H1 (cell line): ENCODE measurements around the gene KCNIP3. TPM values are rescaled to one million over a fixed set of nuclear protein-coding genes. Genes with fewer than 3 reads are reported as not detected.

ENCODE experiments used
- CTCF ChIA-PET: fragments of 300-600 bp; sonication (Branson Sonifier 250); formaldehyde crosslinking; loops from one replicate; lab custom pipeline; 2021; ENCODE audit not compliant: partially characterized antibody; lab: Charles Lee
- POLR2A ChIA-PET: fragments of 300-600 bp; sonication (Branson Sonifier 250); formaldehyde crosslinking; loops from one replicate; lab custom pipeline; 2021; ENCODE audit warnings: inconsistent platforms; ENCODE audit not compliant: partially characterized antibody; lab: Charles Lee
- DNase-seq, 2 experiments: peaks; one replicate each; pipeline versions ENCODE4 v3.0.0 to v3.0.0-alpha.2; 2010 to 2022; ENCODE audit warnings: low spot score in 2 of 2, low read depth in 1 of 2, mixed read lengths in 1 of 2
- FAIRE-seq: peaks from 2 replicates; lab custom pipeline; 2011; peaks lifted over from hg19 to GRCh38; lab: Jason Lieb, UNC
- H2AFZ ChIP-seq: 2 replicates; pipeline ENCODE4 v1.8.1; 2012; ENCODE audit warnings: low read length, inconsistent platforms
- H2AK5ac ChIP-seq: 2 replicates; pipeline ENCODE4 v1.6.1; 2013; ENCODE audit warnings: low read depth, low read length
- H2BK120ac ChIP-seq: replicated peaks from 2 replicates; pipeline ENCODE3; 2013; ENCODE audit warnings: low read depth, low read length, inconsistent platforms
- H2BK12ac ChIP-seq: 2 replicates; pipeline ENCODE4 v1.6.1; 2013; ENCODE audit warnings: low read depth, low read length
- H2BK15ac ChIP-seq: 2 replicates; pipeline ENCODE4 v1.6.1; 2013; ENCODE audit warnings: low read length
- H2BK20ac ChIP-seq: 2 replicates; pipeline ENCODE4 v1.6.1; 2013; ENCODE audit warnings: low read length
- H2BK5ac ChIP-seq: 2 replicates; pipeline ENCODE4 v1.6.1; 2013; ENCODE audit warnings: low read depth, low read length
- H3K14ac ChIP-seq: 2 replicates; pipeline ENCODE4 v1.6.1; 2013; ENCODE audit warnings: inconsistent platforms; ENCODE audit not compliant: insufficient read length
- H3K18ac ChIP-seq: 2 replicates; pipeline ENCODE4 v1.6.1; 2013; ENCODE audit warnings: low read length; ENCODE audit errors: extremely low read depth
- H3K23ac ChIP-seq: 2 replicates; pipeline ENCODE4 v1.6.1; 2013; ENCODE audit warnings: inconsistent platforms; ENCODE audit not compliant: insufficient read length
- H3K23me2 ChIP-seq: 2 replicates; pipeline ENCODE4 v1.6.1; 2013; ENCODE audit warnings: low read depth, low read length
- H3K27ac ChIP-seq: 2 replicates; pipeline ENCODE4 v1.6.1; 2011; ENCODE audit warnings: low read depth, low read length, inconsistent platforms
- H3K27me3 ChIP-seq, 4 experiments: replicated peaks in 1 of 4; 1 replicate in 1 of 4; 2 replicates in 3 of 4; pipeline versions ENCODE4 v1.6.1 to v1.8.1; 2011 to 2013; ENCODE audit warnings: low read length in 3 of 4, mild to moderate bottlenecking in 3 of 4, inconsistent platforms in 2 of 4, mixed read lengths in 2 of 4, moderate library complexity in 1 of 4; ENCODE audit not compliant: control insufficient read depth in 3 of 4, insufficient read depth in 3 of 4; ENCODE audit errors: extremely low read depth in 1 of 4
- H3K36me3 ChIP-seq, 4 experiments: 2 replicates each; pipeline versions ENCODE4 v1.6.1 to v1.8.1; 2011 to 2013; ENCODE audit warnings: mild to moderate bottlenecking in 4 of 4, low read length in 3 of 4, moderate library complexity in 2 of 4, control low read depth in 1 of 4, inconsistent platforms in 1 of 4; ENCODE audit not compliant: insufficient read depth in 4 of 4, control insufficient read depth in 2 of 4
- H3K4ac ChIP-seq: replicated peaks from 2 replicates; pipeline ENCODE3; 2013; ENCODE audit warnings: low read length, low read depth, mixed read lengths, inconsistent platforms; ENCODE audit not compliant: insufficient read length
- H3K4me1 ChIP-seq, 4 experiments: replicated peaks in 1 of 4; 1 replicate in 1 of 4; 2 replicates in 3 of 4; pipeline versions ENCODE4 v1.6.1 to v1.8.1; 2011 to 2013; ENCODE audit warnings: low read length in 3 of 4, inconsistent platforms in 2 of 4, mixed read lengths in 1 of 4; ENCODE audit not compliant: insufficient read depth in 4 of 4, control insufficient read depth in 3 of 4
- H3K4me2 ChIP-seq, 2 experiments: 2 replicates each; pipeline versions ENCODE4 v1.6.1 to v1.8.1; 2011 to 2013; ENCODE audit warnings: low read depth in 2 of 2, low read length in 2 of 2, control low read depth in 1 of 2, inconsistent platforms in 1 of 2, mild to moderate bottlenecking in 1 of 2; ENCODE audit not compliant: insufficient read depth in 1 of 2
- H3K4me3 ChIP-seq, 4 experiments: fragments of 200-600, 300-600 bp in 1 of 4; sonication (generic), shearing (Covaris generic), sonication (Bioruptor Twin) in 1 of 4; 2 replicates each; pipeline versions ENCODE4 v1.5.1 to v1.8.1; 2011 to 2016; ENCODE audit warnings: low read length in 4 of 4, low read depth in 3 of 4, control low read depth in 2 of 4, inconsistent platforms in 2 of 4, mild to moderate bottlenecking in 2 of 4, mixed read lengths in 1 of 4, moderate library complexity in 1 of 4; ENCODE audit not compliant: insufficient read depth in 2 of 4; ENCODE audit errors: extremely low read depth in 1 of 4
- H3K56ac ChIP-seq: replicated peaks from 2 replicates; pipeline ENCODE3; 2013; ENCODE audit warnings: low read depth, mild to moderate bottlenecking, mixed read lengths, low read length, inconsistent platforms; ENCODE audit not compliant: insufficient read length
- H3K79me1 ChIP-seq: 2 replicates; pipeline ENCODE4 v1.6.1; 2013; ENCODE audit warnings: low read depth, low read length, control low read depth
- H3K79me2 ChIP-seq, 2 experiments: 2 replicates each; pipeline versions ENCODE4 v1.6.1 to v1.8.1; 2012 to 2013; ENCODE audit warnings: low read length in 2 of 2, mild to moderate bottlenecking in 2 of 2, inconsistent platforms in 1 of 2; ENCODE audit not compliant: insufficient read depth in 2 of 2, control insufficient read depth in 1 of 2
- H3K9ac ChIP-seq, 4 experiments: replicated peaks in 1 of 4; 1 replicate in 1 of 4; 2 replicates in 3 of 4; pipeline versions ENCODE4 v1.6.1 to v1.8.1; 2011 to 2013; ENCODE audit warnings: low read depth in 3 of 4, low read length in 3 of 4, control low read depth in 2 of 4, mild to moderate bottlenecking in 2 of 4, moderate library complexity in 2 of 4, inconsistent platforms in 1 of 4; ENCODE audit errors: extremely low read depth in 1 of 4
- H3K9me3 ChIP-seq, 2 experiments: 2 replicates each; pipeline versions ENCODE4 v1.6.1 to v1.8.1; 2012 to 2013; ENCODE audit warnings: mild to moderate bottlenecking in 2 of 2, moderate library complexity in 2 of 2, control low read depth in 1 of 2, inconsistent platforms in 1 of 2, low read depth in 1 of 2, low read length in 1 of 2, mixed read lengths in 1 of 2; ENCODE audit not compliant: insufficient read depth in 2 of 2
- H4K20me1 ChIP-seq, 2 experiments: replicated peaks in 1 of 2; 2 replicates each; pipeline versions ENCODE3 to v1.8.1; 2011 to 2013; ENCODE audit warnings: inconsistent platforms in 2 of 2, low read length in 2 of 2, mild to moderate bottlenecking in 1 of 2; ENCODE audit not compliant: insufficient read depth in 2 of 2, control insufficient read depth in 1 of 2
- H4K5ac ChIP-seq: 2 replicates; pipeline ENCODE4 v1.6.1; 2013; ENCODE audit warnings: low read length, low read depth, mixed read lengths, inconsistent platforms; ENCODE audit not compliant: insufficient read length
- H4K8ac ChIP-seq: 2 replicates; pipeline ENCODE4 v1.8.0; 2013; ENCODE audit warnings: mild to moderate bottlenecking, moderate library complexity, low read length, inconsistent platforms; ENCODE audit not compliant: insufficient read depth; ENCODE audit errors: extremely low read depth
- H4K91ac ChIP-seq: replicated peaks from 2 replicates; pipeline ENCODE3; 2013; ENCODE audit warnings: low read length, mixed read lengths, inconsistent platforms; ENCODE audit not compliant: insufficient read length
- CBX8 ChIP-seq: fragments of 300-800, 300-1000 bp; sonication (generic); IDR thresholded peaks from 2 replicates; pipeline ENCODE4 v1.7.1; 2016; ENCODE audit warnings: low read depth, low read length, borderline replicate concordance
- E2F6 ChIP-seq: IDR thresholded peaks from 2 replicates; pipeline ENCODE4 v1.6.1; 2012; ENCODE audit warnings: inconsistent platforms
- KDM4A ChIP-seq: IDR thresholded peaks from one replicate; pipeline ENCODE4 v1.7.1; 2012; ENCODE audit warnings: low read depth, mild to moderate bottlenecking, moderate library complexity, low read length, inconsistent platforms; ENCODE audit not compliant: severe bottlenecking
- SRF ChIP-seq: IDR thresholded peaks from 2 replicates; pipeline ENCODE4 v1.6.1; 2011; ENCODE audit warnings: mild to moderate bottlenecking, low read depth, low read length, moderate library complexity
- TCF12 ChIP-seq: IDR thresholded peaks from 2 replicates; pipeline ENCODE4 v1.6.1; 2011; ENCODE audit warnings: low read depth, mild to moderate bottlenecking, low read length
- USF2 ChIP-seq: IDR thresholded peaks from 2 replicates; pipeline ENCODE4 v1.6.1; 2011; ENCODE audit warnings: low read length, improper control_type of control experiment
- YY1 ChIP-seq: IDR thresholded peaks from 2 replicates; pipeline ENCODE4 v1.6.1; 2011; ENCODE audit warnings: low read depth, mild to moderate bottlenecking, low read length
- WGBS, 2 experiments: shearing (Covaris generic) in 1 of 2; methylation state at CpG; one replicate each; pipeline versions ENCODE4 v1.1.6 to v1.1.7; 2013 to 2015; ENCODE audit warnings: low lambda C conversion rate in 2 of 2, mixed read lengths in 2 of 2, inconsistent platforms in 1 of 2, low coverage in 1 of 2, missing lambda C conversion rate in 1 of 2; ENCODE audit not compliant: insufficient replicate concordance in 2 of 2, insufficient coverage in 1 of 2, insufficient read length in 1 of 2; ENCODE audit errors: extremely low coverage in 1 of 2, missing lambda C conversion rate in 1 of 2; 5-methylcytosine and 5-hydroxymethylcytosine counted together
- polyA plus RNA-seq, 7 experiments: library from polyadenylated mRNA; depleted of rRNA in 3 of 7; stranded (reverse) in 5 of 7; unstranded in 2 of 7; fragments of >200 nt in 5 of 7; fragments of 200-250 nt in 2 of 7; gene quantifications; 1 replicate in 5 of 7; 2 replicates in 1 of 7; 4 replicates in 1 of 7; pipeline versions ENCODE4 v1.2.1 to v1.2.3, GENCODE V29; 2011 to 2013; ENCODE audit warnings: missing spikeins in 2 of 7, mixed read lengths in 2 of 7
- total RNA-seq: library from RNA; stranded (reverse); fragmentation: NEBNext Ultra II Directional; extraction: Animal tissue kit (Norgen Biotek cat#: 25700); gene quantifications from 2 replicates; pipeline ENCODE4 v1.2.1, GENCODE V29; 2021

Gene KCNIP3
- total and polyA plus RNA-seq, 2 of the 8 experiments (the other 6 are each of a cell fraction or from before 2014, with no cell fraction given) = 0.33 to 1.9 TPM

- Histone ChIP-seq H3K79me2 (no peaks in the 10 kb centered on the region), H3K4me2 (no peak overlapping the region), H4K20me1 (no peaks in the 10 kb centered on the region), H3K14ac (no peak overlapping the region), H3K23ac (no peak overlapping the region), H2BK20ac (no peak overlapping the region), H3K27ac (no peak overlapping the region), H3K36me3 (no peaks in the 10 kb centered on the region), H4K91ac (no peak overlapping the region), H3K4me1 (no peaks in the 10 kb centered on the region; a peak in 1 of 7 replicates), H3K9me3 (peaks cover 56 to 87% of the 10 kb centered on the region in 2 experiments), H3K56ac (no peak overlapping the region), H3K9ac (no peak overlapping the region), H2AFZ (no peak overlapping the region), H2BK12ac (no peak overlapping the region), H3K23me2 (no peaks in the 10 kb centered on the region), H3K4ac (no peak overlapping the region), H3K79me1 (no peaks in the 10 kb centered on the region), H2BK5ac (no peak overlapping the region), H4K5ac (no peak overlapping the region), H3K18ac (no peak overlapping the region), H2AK5ac (no peak overlapping the region), H2BK120ac (no peak overlapping the region), H3K4me3 (no peak overlapping the region), H3K27me3 (peaks cover 0 to 2% (median 0%) of the 10 kb centered on the region in 4 experiments; a peak in 1 of 7 replicates), H4K8ac (no peak overlapping the region), H2BK15ac (no peak overlapping the region)
- no peak for FAIRE-seq
- 94% methylated on average over 5 of the region's 11 CpGs; no CpG with 5 or more reads in 1 of the 2 experiments for WGBS, 2 experiments
- CTCF ChIA-PET = no interaction called here
- no peak for DNase-seq
- POLR2A ChIA-PET = no interaction called here
- TF ChIP-seq CBX8 (no peak), E2F6 (no peak), USF2 (no peak), YY1 (no peak), SRF (no peak), KDM4A (no peak), TCF12 (no peak)
These were observed 93.8 kb downstream of the KCNIP3 start for GRCh38 chr2:95390881-95391321.
